Ovary (tissue), 9 donors: ENCODE results near the gene PPP1R14C. TPM values are rescaled to one million over a fixed set of nuclear protein-coding genes. Genes with fewer than 3 reads are reported as not detected.

Experiments used
- DNase-seq, 5 donors: peaks; one replicate each; pipeline ENCODE4 v3.0.0-alpha.2; 2019 to 2020
- H3K27ac ChIP-seq, 2 donors: fragments of 200-600 bp; one replicate each; pipeline versions ENCODE4 v1.5.1 to v1.8.0; 2019 to 2022
- H3K27me3 ChIP-seq: fragments of 200-600 bp; one replicate; pipeline ENCODE4 v1.8.0; 2022
- H3K36me3 ChIP-seq: fragments of 200-600 bp; sonication (generic); one replicate; pipeline ENCODE4 v1.5.1; 2019
- H3K4me1 ChIP-seq: one replicate; pipeline ENCODE4 v1.8.1; 2013; ENCODE audit warnings: mild to moderate bottlenecking, moderate library complexity; ENCODE audit not compliant: insufficient read depth
- H3K4me3 ChIP-seq: fragments of 200-600 bp; sonication (generic); one replicate; pipeline ENCODE4 v1.5.1; 2017
- H3K9me3 ChIP-seq, 2 donors: fragments of 200-600 bp in 1 of 2; sonication (generic) in 1 of 2; one replicate each; pipeline versions ENCODE4 v1.5.1 to v1.8.1; 2013 to 2019; ENCODE audit warnings: mild to moderate bottlenecking in 1 of 2, moderate library complexity in 1 of 2
- EP300 ChIP-seq: sonication (generic); formaldehyde crosslinking; IDR thresholded peaks from one replicate; pipeline ENCODE4 v1.6.1; 2017; ENCODE audit warnings: antibody characterized with exemption
- POLR2A ChIP-seq: fragments of 450-650 bp; IDR thresholded peaks from one replicate; pipeline ENCODE4 v1.6.1; 2017; ENCODE audit warnings: antibody characterized with exemption, mild to moderate bottlenecking, moderate library complexity
- WGBS, 3 donors: extraction: QIAGEN DNeasy Blood & Tissue Kit in 1 of 3; methylation state at CpG; one replicate each; pipeline versions ENCODE4 v1.1.5 to v1.1.7; 2013 to 2017; 5-methylcytosine and 5-hydroxymethylcytosine counted together
- intact Hi-C, 4 donors: fragments of 100-400 bp; cut with DNase I; formaldehyde crosslinking; loops; one replicate each; pipeline versions ENCODE4 v1.11.0 to v1.15.1; 2022 to 2023
- polyA plus RNA-seq, 2 donors: library from polyadenylated mRNA; stranded (reverse); fragments of 200-250 nt in 1 of 2; fragments of 350-450 nt in 1 of 2; fragmentation: Illumina TruSeq in 1 of 2; extraction: RNeasy Lipid Tissue Mini Kit (QIAGEN cat#74804) in 1 of 2; gene quantifications; one replicate each; pipeline ENCODE4 v1.2.3, GENCODE V29; 2013 to 2014
- total RNA-seq, 7 donors: library from RNA; depleted of rRNA in 2 of 7; stranded (reverse); fragments of >200 nt in 2 of 7; fragmentation: NEBNext Ultra II Directional in 3 of 7; extraction: Animal tissue kit (Norgen Biotek cat#: 25700) in 3 of 7; gene quantifications; one replicate each; pipeline versions ENCODE4 v1.1.0 to v1.2.4, GENCODE V29; 2016 to 2023
- TF ChIP-seq, protein P1 (sequence below), 3 donors: fragments of 450-650 bp in 2 of 3; fragments of 200-600 bp in 1 of 3; IDR thresholded peaks; one replicate each; pipeline versions ENCODE4 v1.5.1 to v1.8.0; 2016 to 2022; ENCODE audit warnings: antibody characterized with exemption in 3 of 3, mild to moderate bottlenecking in 1 of 3
- donor health status: DM: no; HTN: no; CAD: no; lungs with moderate emphysema.
- donor health status: DM: no; HTN: no; CAD: no.
- donor health status: Bipolar disorder and iron deficiency.
- donor health status: DM: yes; HTN: yes; CAD: no.
- donor health status: DM: no; HTN: no; CAD: no.
- donor health status: DM: yes; HTN: yes; CAD: no.

The PPP1R14C gene
- total and polyA plus RNA-seq, 9 donors, result 0.12 to 8.6 (median 0.40) TPM; not detected in 2

DNA sequence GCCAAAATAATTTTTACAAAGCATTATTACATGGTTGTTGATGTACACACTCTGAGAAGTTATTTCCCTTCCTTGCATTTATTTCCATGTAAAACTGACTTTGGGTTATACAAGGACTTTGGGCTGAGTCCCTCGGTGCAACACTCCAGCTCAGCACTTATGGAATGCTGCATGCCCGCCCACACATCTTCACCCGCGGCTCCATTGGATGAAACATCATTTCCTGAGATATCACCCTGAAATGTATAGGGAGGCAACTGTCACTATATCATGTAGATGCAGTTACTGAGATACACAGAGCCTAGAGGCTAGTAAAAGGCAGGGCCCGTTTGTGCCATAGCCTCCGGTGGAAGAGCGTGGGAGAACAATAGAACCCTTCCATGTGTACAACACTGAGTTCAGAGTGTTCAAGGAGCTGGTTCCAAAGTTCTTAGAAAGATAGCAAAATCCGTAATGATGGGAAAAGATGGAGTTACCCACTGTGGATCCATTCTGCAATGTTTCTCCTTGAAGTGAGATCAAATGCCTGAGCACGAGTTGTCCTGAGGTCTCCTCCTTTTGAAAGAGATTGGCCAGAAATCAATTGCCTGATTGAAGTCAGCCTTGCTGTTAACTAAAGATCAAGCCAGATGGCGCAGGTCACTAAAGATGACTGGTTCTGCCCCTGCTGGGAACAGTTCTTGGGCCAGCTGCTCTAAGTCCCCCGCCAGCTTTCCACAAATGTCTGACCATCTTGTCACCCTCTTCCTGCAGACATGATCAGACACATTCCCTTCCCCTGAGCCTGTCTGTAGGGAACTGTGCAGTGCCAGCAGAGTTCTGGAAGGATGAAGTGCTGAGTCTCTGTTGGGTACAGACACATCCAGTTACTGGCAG, 125.1 kb downstream of the PPP1R14C start:
- Histone ChIP-seq H3K27ac (no peak overlapping the region), H3K36me3 (no peaks in the 10 kb centered on the region), H3K27me3 (no peaks in the 10 kb centered on the region), H3K9me3 (no peaks in the 10 kb centered on the region), H3K4me3 (no peak overlapping the region), H3K4me1 (no peaks in the 10 kb centered on the region)
- intact Hi-C loops, result loop anchor here in 1 of 4 donors (1.0 kb wide), 1 partner anchor 21 kb away; no protein-coding TSS in a partner anchor
- DNase-seq, result no peak
- WGBS, 3 donors, result 51 to 57% (median 51%) methylated on average over 11 of the region's 11 CpGs
- TF ChIP-seq EP300, result no peak
- TF ChIP-seq, protein P1, sequence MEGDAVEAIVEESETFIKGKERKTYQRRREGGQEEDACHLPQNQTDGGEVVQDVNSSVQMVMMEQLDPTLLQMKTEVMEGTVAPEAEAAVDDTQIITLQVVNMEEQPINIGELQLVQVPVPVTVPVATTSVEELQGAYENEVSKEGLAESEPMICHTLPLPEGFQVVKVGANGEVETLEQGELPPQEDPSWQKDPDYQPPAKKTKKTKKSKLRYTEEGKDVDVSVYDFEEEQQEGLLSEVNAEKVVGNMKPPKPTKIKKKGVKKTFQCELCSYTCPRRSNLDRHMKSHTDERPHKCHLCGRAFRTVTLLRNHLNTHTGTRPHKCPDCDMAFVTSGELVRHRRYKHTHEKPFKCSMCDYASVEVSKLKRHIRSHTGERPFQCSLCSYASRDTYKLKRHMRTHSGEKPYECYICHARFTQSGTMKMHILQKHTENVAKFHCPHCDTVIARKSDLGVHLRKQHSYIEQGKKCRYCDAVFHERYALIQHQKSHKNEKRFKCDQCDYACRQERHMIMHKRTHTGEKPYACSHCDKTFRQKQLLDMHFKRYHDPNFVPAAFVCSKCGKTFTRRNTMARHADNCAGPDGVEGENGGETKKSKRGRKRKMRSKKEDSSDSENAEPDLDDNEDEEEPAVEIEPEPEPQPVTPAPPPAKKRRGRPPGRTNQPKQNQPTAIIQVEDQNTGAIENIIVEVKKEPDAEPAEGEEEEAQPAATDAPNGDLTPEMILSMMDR (IDR thresholded peaks at IDR 0.05), result no peak

DNA sequence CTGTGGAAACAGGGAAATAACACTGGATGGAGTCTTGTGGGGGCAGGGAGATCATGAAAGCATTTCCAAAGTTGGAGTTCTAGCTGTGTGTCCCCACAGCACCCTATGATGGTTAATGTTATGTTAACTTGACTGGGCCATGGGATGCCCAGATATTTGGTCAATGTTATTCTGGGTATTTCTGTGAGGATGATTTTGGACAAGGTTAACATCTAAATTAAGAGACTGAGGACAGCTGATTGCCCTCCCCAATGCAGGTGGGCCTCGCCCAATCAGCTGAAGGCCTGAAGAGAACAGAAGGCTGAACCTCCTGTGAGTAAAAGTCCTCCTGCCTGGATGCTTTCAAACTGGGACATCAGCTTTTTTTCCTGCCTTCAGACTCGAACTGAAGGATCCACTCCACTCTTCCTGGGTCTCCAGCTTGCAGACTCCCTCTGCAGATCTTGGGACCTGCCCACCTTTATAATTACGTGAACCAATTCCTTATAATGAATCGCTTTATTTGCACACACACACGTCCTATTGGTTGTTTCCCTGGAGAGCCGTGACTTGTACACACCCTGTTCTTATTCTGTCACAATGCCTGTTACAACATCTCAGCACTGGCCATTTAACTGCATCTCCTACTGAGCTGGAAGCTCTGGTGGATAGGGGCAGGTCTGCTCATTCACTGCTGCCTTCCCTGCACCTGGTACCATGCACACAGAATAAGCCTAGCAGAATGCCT, 126.4 kb downstream of the PPP1R14C start:
- 90 to 94% (median 92%) methylated on average over 6 of the region's 6 CpGs for WGBS, 3 donors
- intact Hi-C loops, result no loop called here

DNA sequence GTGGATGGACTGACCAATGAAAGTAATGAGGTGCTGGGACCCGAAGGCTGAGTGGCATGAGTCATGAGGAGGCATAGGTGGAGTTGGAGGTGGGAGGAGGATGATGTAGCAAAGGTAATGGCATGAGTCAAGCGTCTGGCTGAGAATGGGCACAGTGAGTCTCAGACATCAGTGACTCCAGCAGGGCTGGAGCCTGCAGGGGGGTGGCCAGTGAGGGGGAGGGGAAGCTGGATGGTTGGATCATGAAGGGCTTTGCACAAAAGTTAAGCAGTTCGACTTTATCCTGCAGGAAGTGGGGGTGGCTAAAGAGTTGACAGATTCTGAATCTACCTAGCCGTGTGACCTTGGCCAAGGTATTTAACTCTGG, 127.0 kb downstream of the PPP1R14C start:
- 61 to 69% (median 68%) methylated on average over 4 of the region's 4 CpGs for WGBS, 3 donors
- H3K36me3 ChIP-seq, result no peaks in the 10 kb centered on the region

More for the DNA sequence above, 126.4 kb downstream of the PPP1R14C start:
- Histone ChIP-seq H3K27me3 (no peaks in the 10 kb centered on the region), H3K36me3 (no peaks in the 10 kb centered on the region), H3K4me1 (no peaks in the 10 kb centered on the region), H3K27ac (no peak overlapping the region), H3K9me3 (no peaks in the 10 kb centered on the region), H3K4me3 (no peak overlapping the region)
- no peak for DNase-seq
- TF ChIP-seq, protein P1 (IDR thresholded peaks at IDR 0.05), result no peak
- TF ChIP-seq EP300, result no peak
- TF ChIP-seq POLR2A, result no peak

DNA sequence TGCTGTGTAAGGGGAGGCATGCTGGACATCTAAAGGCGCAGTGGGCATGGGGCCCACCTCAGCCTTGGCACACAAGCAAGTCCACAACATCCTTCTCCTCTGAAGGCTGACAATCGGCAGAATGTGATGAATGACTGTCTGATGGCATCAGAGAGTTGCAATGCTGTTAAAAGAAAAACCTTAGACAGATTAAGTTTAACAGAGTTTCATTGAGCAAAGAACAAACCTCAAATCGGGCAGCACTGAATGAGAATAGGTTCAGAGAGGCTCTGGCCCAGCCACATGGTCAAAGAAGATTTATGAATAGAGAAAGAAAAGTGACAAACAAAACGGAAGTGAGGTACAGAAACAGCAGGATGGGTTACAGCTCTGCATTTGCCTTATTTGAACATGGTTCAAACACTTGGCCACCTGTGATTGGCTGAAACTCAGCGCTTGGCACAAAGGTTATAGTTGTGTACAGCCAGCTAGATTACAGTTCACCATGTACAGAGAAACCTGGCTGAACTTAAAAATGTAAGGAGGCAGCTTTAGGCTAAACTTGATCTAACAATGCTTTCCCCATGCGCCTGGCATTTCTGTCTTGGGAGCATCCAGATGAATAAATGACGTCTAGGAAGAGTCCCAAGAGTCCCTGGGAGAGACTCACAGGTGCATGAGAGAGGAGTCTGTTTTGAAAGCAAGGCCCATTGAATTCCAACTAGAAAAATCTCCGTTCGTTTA, 127.6 kb downstream of the PPP1R14C start:
- Histone ChIP-seq H3K9me3 (no peaks in the 10 kb centered on the region), H3K4me1 (no peaks in the 10 kb centered on the region), H3K4me3 (no peak overlapping the region), H3K27ac (no peak overlapping the region), H3K36me3 (no peaks in the 10 kb centered on the region), H3K27me3 (no peaks in the 10 kb centered on the region)
- no peak for DNase-seq
- 82 to 87% (median 86%) methylated on average over 9 of the region's 9 CpGs for WGBS, 3 donors
- intact Hi-C loops, result no loop called here
- TF ChIP-seq EP300, result no peak
- TF ChIP-seq, protein P1 (IDR thresholded peaks at IDR 0.05), result no peak
- no peak for TF ChIP-seq POLR2A

More for the DNA sequence above, 127.0 kb downstream of the PPP1R14C start:
- no peak for DNase-seq
- TF ChIP-seq POLR2A (no peak), EP300 (no peak)
- Histone ChIP-seq H3K27me3 (no peaks in the 10 kb centered on the region), H3K4me3 (no peak overlapping the region), H3K9me3 (no peaks in the 10 kb centered on the region), H3K27ac (no peak overlapping the region), H3K4me1 (no peaks in the 10 kb centered on the region)
- intact Hi-C loops, result no loop called here
